ENCODE data around the gene SERTM1.

SERTM1 gene

DNA sequence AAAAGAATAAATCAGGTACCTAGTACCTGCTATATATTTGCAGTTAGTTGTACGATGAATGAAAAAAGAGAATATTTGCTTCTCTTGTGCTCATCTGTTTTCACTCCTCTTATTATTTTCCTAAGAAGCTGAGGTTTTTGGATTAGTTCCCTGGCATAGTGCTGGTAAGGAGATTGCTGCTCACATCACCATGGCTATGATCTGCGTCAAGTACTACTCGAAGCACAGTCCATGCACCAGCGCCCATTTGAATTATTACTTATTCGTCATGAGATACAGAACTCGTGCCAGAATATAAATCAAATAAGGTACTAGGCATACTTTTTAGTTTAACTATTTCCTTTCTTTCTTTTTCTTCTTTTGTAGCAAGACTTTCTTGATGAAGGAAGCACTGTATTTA is 7.1 kb downstream of the SERTM1 start:
- Histone ChIP-seq H3K36me3 (no peaks in the 10 kb centered on the region), H3K27me3 (peaks cover 27% of the 10 kb centered on the region), H3K4me1 (no peaks in the 10 kb centered on the region), H3K9me3 (no peaks in the 10 kb centered on the region), H3K4me3 (ENCODE audit: low read depth, low read length) (no peak overlapping the region)
- DNase-seq, result no peak
- TF ChIP-seq, protein P1, sequence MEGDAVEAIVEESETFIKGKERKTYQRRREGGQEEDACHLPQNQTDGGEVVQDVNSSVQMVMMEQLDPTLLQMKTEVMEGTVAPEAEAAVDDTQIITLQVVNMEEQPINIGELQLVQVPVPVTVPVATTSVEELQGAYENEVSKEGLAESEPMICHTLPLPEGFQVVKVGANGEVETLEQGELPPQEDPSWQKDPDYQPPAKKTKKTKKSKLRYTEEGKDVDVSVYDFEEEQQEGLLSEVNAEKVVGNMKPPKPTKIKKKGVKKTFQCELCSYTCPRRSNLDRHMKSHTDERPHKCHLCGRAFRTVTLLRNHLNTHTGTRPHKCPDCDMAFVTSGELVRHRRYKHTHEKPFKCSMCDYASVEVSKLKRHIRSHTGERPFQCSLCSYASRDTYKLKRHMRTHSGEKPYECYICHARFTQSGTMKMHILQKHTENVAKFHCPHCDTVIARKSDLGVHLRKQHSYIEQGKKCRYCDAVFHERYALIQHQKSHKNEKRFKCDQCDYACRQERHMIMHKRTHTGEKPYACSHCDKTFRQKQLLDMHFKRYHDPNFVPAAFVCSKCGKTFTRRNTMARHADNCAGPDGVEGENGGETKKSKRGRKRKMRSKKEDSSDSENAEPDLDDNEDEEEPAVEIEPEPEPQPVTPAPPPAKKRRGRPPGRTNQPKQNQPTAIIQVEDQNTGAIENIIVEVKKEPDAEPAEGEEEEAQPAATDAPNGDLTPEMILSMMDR (IDR thresholded peaks at IDR 0.05; ENCODE audit: low read depth, low read length), result no peak

DNA sequence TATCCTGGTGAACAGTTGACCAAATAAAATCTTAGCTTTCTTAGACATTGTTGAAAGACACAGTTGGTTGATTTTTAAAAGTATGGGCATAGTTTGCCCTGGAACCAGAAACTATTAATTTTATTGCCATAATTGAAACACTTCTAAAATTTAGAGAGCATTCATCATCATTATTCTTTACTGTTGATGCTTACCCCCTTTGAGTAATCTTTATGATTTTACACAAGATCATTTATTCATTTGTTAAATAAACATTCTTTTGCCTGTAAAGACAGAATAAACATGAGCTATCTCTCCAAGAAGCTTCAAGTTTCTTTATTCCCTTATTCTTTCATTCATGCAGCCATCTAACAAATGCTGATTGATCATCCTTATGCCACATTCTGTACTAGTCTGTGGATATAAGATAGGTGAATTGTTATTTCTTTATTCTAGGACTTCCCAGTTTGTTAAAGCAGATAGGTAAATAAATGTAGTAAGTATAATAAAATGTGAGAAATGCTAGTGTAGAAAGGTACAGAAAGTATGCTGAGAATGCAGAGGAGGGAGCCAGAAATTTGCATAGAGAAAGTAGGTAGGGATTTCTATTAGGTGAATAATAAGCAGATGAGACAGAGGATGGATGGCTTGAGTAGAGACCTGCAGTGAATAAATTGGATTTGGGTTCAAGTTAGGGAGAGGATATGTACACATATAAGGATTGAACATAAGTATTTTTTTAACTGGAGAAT is 8.2 kb downstream of the SERTM1 start:
- TF ChIP-seq, protein P1 (IDR thresholded peaks at IDR 0.05; ENCODE audit: low read depth, low read length), result no peak
- no peaks in the 10 kb centered on the region for H3K4me1 ChIP-seq
- no peak for DNase-seq
- no peaks in the 10 kb centered on the region for H3K36me3 ChIP-seq
- peaks cover 15% of the 10 kb centered on the region for H3K27me3 ChIP-seq
- H3K9me3 ChIP-seq, result no peaks in the 10 kb centered on the region
- no peak overlapping the region for H3K4me3 ChIP-seq (ENCODE audit: low read depth, low read length)

DNA sequence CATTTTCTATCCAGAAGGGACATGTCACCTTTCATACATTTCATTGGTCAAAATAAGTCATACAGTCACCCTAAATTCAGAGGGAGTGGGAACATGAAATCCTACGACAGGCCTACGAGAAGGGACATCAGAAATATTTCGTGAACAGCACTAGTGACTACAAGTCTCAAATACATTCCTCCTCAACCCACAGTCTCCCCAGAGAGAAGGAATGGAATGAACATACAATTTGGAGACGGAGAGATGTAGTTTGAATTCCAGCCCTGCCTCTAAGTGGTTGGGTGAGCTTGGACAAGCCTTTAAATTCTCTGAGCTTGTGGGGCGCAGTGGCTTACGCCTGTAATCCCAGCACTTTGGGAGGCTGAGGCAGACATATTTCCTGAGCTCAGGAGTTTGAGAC is 9.9 kb downstream of the SERTM1 start:
- Histone ChIP-seq H3K9me3 (no peaks in the 10 kb centered on the region), H3K27me3 (peaks cover 8% of the 10 kb centered on the region), H3K4me3 (ENCODE audit: low read depth, low read length) (no peak overlapping the region), H3K36me3 (no peaks in the 10 kb centered on the region), H3K4me1 (no peaks in the 10 kb centered on the region)
- TF ChIP-seq, protein P1 (IDR thresholded peaks at IDR 0.05; ENCODE audit: low read depth, low read length), result no peak
- DNase-seq, result no peak

DNA sequence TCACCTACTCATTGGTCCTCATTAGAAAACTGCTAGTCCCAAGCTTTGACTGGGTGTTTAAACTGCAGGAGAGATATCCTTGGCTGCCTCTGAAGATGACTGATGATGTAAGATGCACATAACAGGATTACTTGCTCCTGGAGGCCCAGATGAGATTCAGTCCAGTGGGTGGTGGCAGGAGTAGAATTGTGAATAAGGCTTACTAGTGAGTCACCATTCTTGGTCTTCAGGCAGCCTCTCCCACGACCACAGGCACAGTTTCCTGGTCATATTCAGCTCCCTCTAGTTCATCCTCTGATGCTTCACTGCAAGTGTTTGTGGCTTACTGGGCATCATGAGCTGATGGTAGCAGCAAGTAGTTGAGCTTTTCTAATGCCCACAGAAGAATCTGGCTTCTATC is 12.1 kb downstream of the SERTM1 start:
- no peak for DNase-seq
- Histone ChIP-seq H3K9me3 (no peaks in the 10 kb centered on the region), H3K27me3 (peaks cover 15% of the 10 kb centered on the region), H3K4me3 (ENCODE audit: low read depth, low read length) (no peak overlapping the region), H3K36me3 (no peaks in the 10 kb centered on the region), H3K4me1 (no peaks in the 10 kb centered on the region)
- TF ChIP-seq, protein P1 (IDR thresholded peaks at IDR 0.05; ENCODE audit: low read depth, low read length), result no peak

DNA sequence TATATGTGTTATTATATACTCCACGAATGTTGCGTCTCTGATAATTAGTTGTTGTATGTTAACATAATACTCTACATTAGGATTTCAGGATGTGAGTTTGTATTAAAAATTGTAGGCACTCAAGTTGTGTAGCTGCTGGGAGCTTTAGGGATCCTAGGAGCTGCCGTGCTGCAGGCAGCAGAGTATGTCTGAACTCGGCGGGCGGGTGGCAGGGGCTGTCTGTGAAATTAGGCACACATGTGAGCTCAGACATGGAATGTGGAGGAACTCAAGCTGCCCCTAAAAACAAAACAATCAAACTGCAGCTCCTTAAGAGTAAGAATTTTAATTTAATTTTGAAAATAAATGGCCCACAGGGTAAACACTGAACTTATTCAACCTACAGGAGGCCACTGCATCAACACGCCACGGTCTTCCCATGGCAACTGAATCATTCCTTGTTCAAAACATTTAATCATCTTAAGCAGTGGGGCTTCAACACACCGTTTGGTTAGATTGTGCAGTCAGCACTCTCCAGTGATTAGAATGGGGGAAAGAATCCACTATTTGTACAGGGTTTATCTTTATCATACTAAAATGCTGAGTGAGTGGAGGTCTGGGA is 22.7 kb downstream of the SERTM1 start:
- Histone ChIP-seq H3K4me3 (ENCODE audit: low read depth, low read length) (no peak overlapping the region), H3K9me3 (no peaks in the 10 kb centered on the region), H3K36me3 (no peaks in the 10 kb centered on the region), H3K4me1 (no peaks in the 10 kb centered on the region), H3K27me3 (peaks cover 45% of the 10 kb centered on the region)
- no peak for DNase-seq
- TF ChIP-seq, protein P1 (IDR thresholded peaks at IDR 0.05; ENCODE audit: low read depth, low read length), result no peak

DNA sequence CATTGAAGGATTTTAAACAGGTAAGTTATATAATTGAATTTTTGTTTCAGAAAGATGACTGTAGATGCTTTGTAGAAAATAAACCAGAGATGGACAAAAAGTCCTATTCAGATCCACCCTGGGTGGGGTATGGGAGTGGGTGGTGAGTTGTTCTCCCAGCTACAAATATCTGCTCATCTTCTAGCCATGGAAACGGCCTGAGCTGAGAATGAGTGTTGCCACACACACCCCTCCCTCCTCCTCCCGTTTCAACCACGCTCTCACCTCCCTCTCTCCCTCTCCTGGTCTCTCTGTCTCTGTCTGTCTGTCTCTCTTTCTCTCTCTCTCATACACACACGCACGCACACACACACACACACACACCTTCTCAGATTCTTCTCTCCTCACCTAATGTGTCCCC is 26.4 kb downstream of the SERTM1 start:
- no peaks in the 10 kb centered on the region for H3K36me3 ChIP-seq
- no peaks in the 10 kb centered on the region for H3K9me3 ChIP-seq
- H3K4me3 ChIP-seq (ENCODE audit: low read depth, low read length), result no peak overlapping the region
- TF ChIP-seq, protein P1 (IDR thresholded peaks at IDR 0.05; ENCODE audit: low read depth, low read length), result no peak
- peaks cover 39% of the 10 kb centered on the region for H3K27me3 ChIP-seq
- no peak for DNase-seq
- no peaks in the 10 kb centered on the region for H3K4me1 ChIP-seq

All from BE2C (cell line).